ENCODE results near the gene LRRC8A.
A peak's percentile ranks its signal among the peaks of the same experiment; 100 is the strongest.

LRRC8A gene

GRCh38 chr9:128919402-128920089 is 37.6 kb downstream of the LRRC8A start:
- TF ChIP-seq POLR2A (IDR thresholded peaks at IDR 0.05; ENCODE audit: extremely low read depth, insufficient read length) (no peak), MYC (IDR thresholded peaks at IDR 0.05; ENCODE audit: low read depth, low read length) (no peak)
- TF ChIP-seq, protein P1, sequence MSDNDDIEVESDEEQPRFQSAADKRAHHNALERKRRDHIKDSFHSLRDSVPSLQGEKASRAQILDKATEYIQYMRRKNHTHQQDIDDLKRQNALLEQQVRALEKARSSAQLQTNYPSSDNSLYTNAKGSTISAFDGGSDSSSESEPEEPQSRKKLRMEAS (IDR thresholded peaks at IDR 0.05; ENCODE audit: low read depth, low read length): no peak
- TF ChIP-seq, protein P2, sequence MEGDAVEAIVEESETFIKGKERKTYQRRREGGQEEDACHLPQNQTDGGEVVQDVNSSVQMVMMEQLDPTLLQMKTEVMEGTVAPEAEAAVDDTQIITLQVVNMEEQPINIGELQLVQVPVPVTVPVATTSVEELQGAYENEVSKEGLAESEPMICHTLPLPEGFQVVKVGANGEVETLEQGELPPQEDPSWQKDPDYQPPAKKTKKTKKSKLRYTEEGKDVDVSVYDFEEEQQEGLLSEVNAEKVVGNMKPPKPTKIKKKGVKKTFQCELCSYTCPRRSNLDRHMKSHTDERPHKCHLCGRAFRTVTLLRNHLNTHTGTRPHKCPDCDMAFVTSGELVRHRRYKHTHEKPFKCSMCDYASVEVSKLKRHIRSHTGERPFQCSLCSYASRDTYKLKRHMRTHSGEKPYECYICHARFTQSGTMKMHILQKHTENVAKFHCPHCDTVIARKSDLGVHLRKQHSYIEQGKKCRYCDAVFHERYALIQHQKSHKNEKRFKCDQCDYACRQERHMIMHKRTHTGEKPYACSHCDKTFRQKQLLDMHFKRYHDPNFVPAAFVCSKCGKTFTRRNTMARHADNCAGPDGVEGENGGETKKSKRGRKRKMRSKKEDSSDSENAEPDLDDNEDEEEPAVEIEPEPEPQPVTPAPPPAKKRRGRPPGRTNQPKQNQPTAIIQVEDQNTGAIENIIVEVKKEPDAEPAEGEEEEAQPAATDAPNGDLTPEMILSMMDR (IDR thresholded peaks at IDR 0.05; ENCODE audit: low read depth, low read length): no peak

DNA sequence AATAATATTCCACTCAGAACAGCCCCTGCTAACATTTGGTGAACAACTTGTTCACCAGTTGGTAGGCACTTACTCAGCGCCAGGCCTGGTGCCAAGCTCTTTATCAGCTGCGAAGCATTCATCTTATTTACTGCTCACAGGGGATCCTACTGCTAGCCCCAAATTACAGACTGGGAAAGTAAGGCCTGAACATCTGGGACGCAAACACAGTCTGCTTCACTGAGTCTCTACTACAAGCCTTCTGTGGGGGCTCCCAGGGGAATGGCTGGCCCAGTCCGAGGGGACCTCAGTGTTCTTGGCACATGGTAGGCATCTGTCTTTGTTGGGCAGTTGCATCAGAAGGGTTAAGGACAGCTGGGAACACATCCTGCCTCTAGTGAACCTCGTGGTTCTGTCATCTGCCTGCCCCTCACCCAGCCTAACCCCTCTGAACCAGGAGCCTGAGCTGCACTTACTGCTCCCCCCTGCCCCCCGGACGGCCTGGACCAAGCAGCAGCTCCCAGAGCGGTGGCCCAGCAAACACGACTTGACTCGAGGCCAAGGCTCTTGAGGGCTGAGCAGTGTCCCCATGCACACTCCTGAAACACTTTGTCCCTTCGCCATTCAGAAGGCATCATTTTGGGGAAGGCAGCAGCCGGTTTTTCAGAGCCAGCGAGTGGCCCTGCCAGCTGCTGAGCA is 38.6 kb downstream of the LRRC8A start, which contains the start of gene PHYHD1:
Gene PHYHD1 (plus strand): TSS at position 602 of the 678 bp plus-strand sequence. CDS start 1,342 bp downstream, outside the sequence.
- no peak within 1 kb of the TSS for H3K4me3 ChIP-seq (ENCODE audit: low read depth, low read length)
- TF ChIP-seq, protein P1 (IDR thresholded peaks at IDR 0.05; ENCODE audit: low read depth, low read length): peak; percentile 8; the same call in 1 of the 2 replicates
- TF ChIP-seq POLR2A (IDR thresholded peaks at IDR 0.05; ENCODE audit: extremely low read depth, insufficient read length): no peak
- TF ChIP-seq, protein P2 (IDR thresholded peaks at IDR 0.05; ENCODE audit: low read depth, low read length): no peak
- TF ChIP-seq MYC (IDR thresholded peaks at IDR 0.05; ENCODE audit: low read depth, low read length): peak; percentile 46; the same call in 1 of the 2 replicates
- DNase-seq (ENCODE audit: low read depth): peak; percentile 32

More at GRCh38 chr9:128919402-128920089, 37.6 kb downstream of the LRRC8A start:
- no peak for DNase-seq (ENCODE audit: low read depth)
- H3K4me3 ChIP-seq (ENCODE audit: low read depth, low read length): no peak overlapping the region

DNA sequence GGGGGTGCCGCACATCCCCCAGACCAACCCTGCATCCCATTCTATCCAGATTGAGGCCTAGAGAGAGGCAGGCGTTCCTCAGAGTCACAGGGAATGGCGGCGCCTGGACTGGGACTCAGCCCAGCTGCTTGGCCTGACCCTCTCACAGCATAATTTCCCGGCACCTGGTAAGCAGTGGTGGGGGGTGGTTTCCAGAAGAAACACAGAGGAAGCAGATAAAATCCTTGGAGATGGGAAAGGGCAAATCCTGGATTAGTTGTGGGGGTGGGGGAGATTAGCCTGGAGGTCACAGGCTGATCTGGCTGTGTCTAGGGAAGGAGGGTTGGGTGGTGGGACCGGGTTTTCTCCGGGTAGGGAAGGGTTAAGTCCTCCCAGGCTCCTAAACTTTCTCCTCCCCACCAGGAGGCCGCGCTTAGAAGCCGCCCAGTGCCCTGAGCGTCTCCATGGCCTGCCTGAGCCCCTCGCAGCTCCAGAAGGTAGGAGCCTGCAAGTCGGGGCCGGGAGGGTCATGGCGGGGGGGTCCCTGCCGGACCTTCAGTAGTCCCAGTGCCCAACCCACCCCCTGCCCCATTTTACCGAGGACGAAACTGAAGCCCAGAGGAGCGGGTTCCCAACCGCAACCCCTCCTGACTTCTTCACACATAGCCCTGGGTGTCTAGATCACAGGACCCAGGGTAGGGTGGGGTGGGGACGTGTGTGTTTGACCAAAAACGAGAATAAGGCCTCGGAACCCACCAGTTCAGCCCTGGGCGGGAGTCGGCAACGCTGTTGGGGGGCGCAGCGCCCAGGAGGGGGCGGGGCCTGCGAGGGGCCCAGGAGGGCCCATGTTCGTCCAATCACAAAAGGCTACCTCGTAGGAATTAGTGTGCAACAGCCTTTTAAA is 40.2 kb downstream of the LRRC8A start:
- DNase-seq (ENCODE audit: low read depth): no peak
- H3K4me3 ChIP-seq (ENCODE audit: low read depth, low read length): no peak overlapping the region
- TF ChIP-seq, protein P1 (IDR thresholded peaks at IDR 0.05; ENCODE audit: low read depth, low read length): no peak
- TF ChIP-seq POLR2A (IDR thresholded peaks at IDR 0.05; ENCODE audit: extremely low read depth, insufficient read length) (no peak), MYC (IDR thresholded peaks at IDR 0.05; ENCODE audit: low read depth, low read length) (no peak)
- TF ChIP-seq, protein P2 (IDR thresholded peaks at IDR 0.05; ENCODE audit: low read depth, low read length): no peak

GRCh38 chr9:128923493-128923883 is 41.6 kb downstream of the LRRC8A start:
- TF ChIP-seq, protein P2 (IDR thresholded peaks at IDR 0.05; ENCODE audit: low read depth, low read length): no peak
- TF ChIP-seq MYC (IDR thresholded peaks at IDR 0.05; ENCODE audit: low read depth, low read length) (no peak), POLR2A (IDR thresholded peaks at IDR 0.05; ENCODE audit: extremely low read depth, insufficient read length) (no peak)
- TF ChIP-seq, protein P1 (IDR thresholded peaks at IDR 0.05; ENCODE audit: low read depth, low read length): no peak
- no peak for DNase-seq (ENCODE audit: low read depth)

DNA sequence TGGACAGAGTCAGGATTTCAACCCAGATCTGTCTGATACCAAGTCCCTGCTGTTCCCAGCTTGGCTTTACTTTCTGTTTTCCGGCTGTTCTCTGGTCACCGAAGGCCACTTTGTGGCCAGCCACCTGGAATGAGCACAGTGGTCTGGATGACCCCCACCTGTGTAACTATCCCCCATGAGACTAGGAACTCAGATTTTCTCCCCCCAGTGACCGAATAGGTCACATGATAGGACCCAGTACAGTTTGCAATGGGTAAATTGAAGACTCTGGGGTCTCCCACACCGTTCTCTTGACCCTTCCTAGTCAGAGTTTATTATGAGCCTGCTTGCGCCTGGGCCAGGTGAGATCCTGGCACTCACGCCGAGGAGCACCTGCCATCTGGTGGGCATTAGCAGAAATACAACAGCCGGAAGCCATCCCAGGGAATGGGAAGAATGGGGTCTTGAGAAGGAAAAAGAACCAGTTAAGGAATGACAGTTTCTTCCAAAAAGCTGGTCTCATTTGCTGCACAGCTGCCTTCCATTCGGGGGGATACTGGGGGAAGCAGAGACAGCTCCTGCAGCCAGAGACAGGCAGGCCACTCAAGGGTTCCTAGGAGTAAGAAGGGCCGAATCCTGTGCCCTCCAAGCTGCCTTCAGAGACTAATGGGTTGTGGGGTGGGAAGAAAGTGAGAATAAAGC is 45.9 kb downstream of the LRRC8A start:
- TF ChIP-seq POLR2A (IDR thresholded peaks at IDR 0.05; ENCODE audit: extremely low read depth, insufficient read length) (no peak), MYC (IDR thresholded peaks at IDR 0.05; ENCODE audit: low read depth, low read length) (no peak)
- TF ChIP-seq, protein P2 (IDR thresholded peaks at IDR 0.05; ENCODE audit: low read depth, low read length): peak; percentile 88
- TF ChIP-seq, protein P1 (IDR thresholded peaks at IDR 0.05; ENCODE audit: low read depth, low read length): no peak
- DNase-seq (ENCODE audit: low read depth): peak; percentile 49
- no peak overlapping the region for H3K4me3 ChIP-seq (ENCODE audit: low read depth, low read length)

More at GRCh38 chr9:128923493-128923883, 41.6 kb downstream of the LRRC8A start:
- no peak overlapping the region for H3K4me3 ChIP-seq (ENCODE audit: low read depth, low read length)
